ENCODE measurements around the gene BEAN1.
A peak's percentile ranks its signal among the peaks of the same experiment; 100 is the strongest.

BEAN1 gene

GRCh38 chr16:66395806-66396555 is 31.1 kb upstream of the BEAN1 start:
- no peak for DNase-seq (ENCODE audit: low spot score)

- DNase-seq (ENCODE audit: low spot score) = no peak
These were observed 29.2 kb upstream of the BEAN1 start for GRCh38 chr16:66397736-66398433.

GRCh38 chr16:66399031-66399430 is 28.1 kb upstream of the BEAN1 start:
- DNase-seq (ENCODE audit: low spot score) = no peak

- no peak for DNase-seq (ENCODE audit: low spot score)
These were observed 27.2 kb upstream of the BEAN1 start for GRCh38 chr16:66399930-66400329.

GRCh38 chr16:66400503-66401380 is 26.4 kb upstream of the BEAN1 start:
- DNase-seq (ENCODE audit: low spot score) = no peak

- no peak for DNase-seq (ENCODE audit: low spot score)
These were observed 25.5 kb upstream of the BEAN1 start for GRCh38 chr16:66401610-66402009.

- no peak for DNase-seq (ENCODE audit: low spot score)
These were observed 24.9 kb upstream of the BEAN1 start for GRCh38 chr16:66402166-66402565.

GRCh38 chr16:66402591-66403230 is 24.4 kb upstream of the BEAN1 start:
- no peak for DNase-seq (ENCODE audit: low spot score)

- DNase-seq (ENCODE audit: low spot score) = no peak
These were observed 23.5 kb upstream of the BEAN1 start for GRCh38 chr16:66403531-66404145.

- DNase-seq (ENCODE audit: low spot score) = no peak
These were observed 21.9 kb upstream of the BEAN1 start for GRCh38 chr16:66405057-66405783.

GRCh38 chr16:66406534-66407221 is 20.4 kb upstream of the BEAN1 start:
- peak; percentile 65 for DNase-seq (ENCODE audit: low spot score)

- DNase-seq (ENCODE audit: low spot score) = peak; percentile 20
These were observed 18.7 kb upstream of the BEAN1 start for GRCh38 chr16:66408163-66409048.

- no peak for DNase-seq (ENCODE audit: low spot score)
These were observed 17.9 kb upstream of the BEAN1 start for GRCh38 chr16:66409156-66409555.

GRCh38 chr16:66412182-66412581 is 14.9 kb upstream of the BEAN1 start:
- DNase-seq (ENCODE audit: low spot score) = no peak

- no peak for DNase-seq (ENCODE audit: low spot score)
These were observed 12.2 kb upstream of the BEAN1 start for GRCh38 chr16:66414891-66415290.

GRCh38 chr16:66416136-66416535 is 11.0 kb upstream of the BEAN1 start:
- no peak for DNase-seq (ENCODE audit: low spot score)

GRCh38 chr16:66416939-66417700 is 10.0 kb upstream of the BEAN1 start:
- no peak for DNase-seq (ENCODE audit: low spot score)

GRCh38 chr16:66418165-66418962 is 8.7 kb upstream of the BEAN1 start:
- no peak for DNase-seq (ENCODE audit: low spot score)

Data from globus pallidus (tissue), 1 donor.